Loucy (cell line): ENCODE measurements around the gene DLL1.

Source experiments
- H2AFZ ChIP-seq: fragments of 200-600 bp; sonication (generic); 2 replicates; pipeline ENCODE4 v1.6.0; 2016; ENCODE audit warnings: antibody characterized with exemption, mild to moderate bottlenecking, low read length, moderate library complexity
- H3F3A ChIP-seq: fragments of 200-600 bp; 2 replicates; pipeline ENCODE4 v1.6.0; 2016; ENCODE audit warnings: antibody characterized with exemption, low read depth, mild to moderate bottlenecking
- H3K27me3 ChIP-seq: fragments of 200-600 bp; sonication (generic); 2 replicates; pipeline ENCODE4 v1.6.1; 2014; ENCODE audit warnings: low read length, mild to moderate bottlenecking; ENCODE audit not compliant: insufficient read depth, poor library complexity, severe bottlenecking
- H3K36me3 ChIP-seq: fragments of 200-600 bp; sonication (generic); 2 replicates; pipeline ENCODE4 v1.6.1; 2016; ENCODE audit warnings: low read length; ENCODE audit not compliant: insufficient read depth
- H3K4me1 ChIP-seq: fragments of 200-600 bp; sonication (generic); 2 replicates; pipeline ENCODE4 v1.5.1; 2014; ENCODE audit warnings: low read length, mild to moderate bottlenecking; ENCODE audit not compliant: insufficient read depth, poor library complexity, severe bottlenecking
- H3K4me2 ChIP-seq: fragments of 200-600 bp; sonication (generic); 2 replicates; pipeline ENCODE4 v1.6.0; 2014; ENCODE audit warnings: antibody characterized with exemption, low read length, low read depth, mild to moderate bottlenecking; ENCODE audit not compliant: poor library complexity, severe bottlenecking
- H3K4me3 ChIP-seq: fragments of 200-600 bp; sonication (generic); 2 replicates; pipeline ENCODE4 v1.5.1; 2014; ENCODE audit warnings: low read length, mild to moderate bottlenecking, mixed read lengths; ENCODE audit not compliant: poor library complexity, severe bottlenecking
- H3K79me2 ChIP-seq: fragments of 200-600 bp; sonication (generic); 2 replicates; pipeline ENCODE4 v1.6.1; 2014; ENCODE audit warnings: low read length; ENCODE audit not compliant: insufficient read depth
- H3K9ac ChIP-seq: fragments of 200-600 bp; sonication (generic); 2 replicates; pipeline ENCODE4 v1.6.0; 2014; ENCODE audit warnings: mild to moderate bottlenecking, low read depth, low read length, moderate library complexity; ENCODE audit not compliant: poor library complexity, severe bottlenecking
- H3K9me2 ChIP-seq: fragments of 200-600 bp; sonication (generic); replicated peaks from 2 replicates; pipeline ENCODE4 v1.6.1; 2016; ENCODE audit warnings: low read depth, low read length, mixed read lengths
- H3K9me3 ChIP-seq: fragments of 200-600 bp; sonication (generic); 2 replicates; pipeline ENCODE4 v1.6.1; 2014; ENCODE audit warnings: mild to moderate bottlenecking, antibody characterized with exemption, low read length, low read depth; ENCODE audit not compliant: insufficient read depth
- H4K20me1 ChIP-seq: fragments of 200-600 bp; sonication (generic); 2 replicates; pipeline ENCODE4 v1.6.0; 2014; ENCODE audit warnings: antibody characterized with exemption, low read length, mild to moderate bottlenecking; ENCODE audit not compliant: insufficient read depth, poor library complexity, severe bottlenecking
- EZH2phosphoT487 ChIP-seq: fragments of 200-600 bp; IDR thresholded peaks from 2 replicates; pipeline ENCODE4 v1.6.1; 2018; ENCODE audit warnings: antibody characterized with exemption, mild to moderate bottlenecking, moderate library complexity, borderline replicate concordance
- TF ChIP-seq, protein P1 (sequence below): fragments of 200-600 bp; sonication (generic); conservative IDR thresholded peaks from 2 replicates; pipeline ENCODE4 v1.5.1; 2014; ENCODE audit warnings: mild to moderate bottlenecking, antibody characterized with exemption, low read length

DLL1 gene

DNA sequence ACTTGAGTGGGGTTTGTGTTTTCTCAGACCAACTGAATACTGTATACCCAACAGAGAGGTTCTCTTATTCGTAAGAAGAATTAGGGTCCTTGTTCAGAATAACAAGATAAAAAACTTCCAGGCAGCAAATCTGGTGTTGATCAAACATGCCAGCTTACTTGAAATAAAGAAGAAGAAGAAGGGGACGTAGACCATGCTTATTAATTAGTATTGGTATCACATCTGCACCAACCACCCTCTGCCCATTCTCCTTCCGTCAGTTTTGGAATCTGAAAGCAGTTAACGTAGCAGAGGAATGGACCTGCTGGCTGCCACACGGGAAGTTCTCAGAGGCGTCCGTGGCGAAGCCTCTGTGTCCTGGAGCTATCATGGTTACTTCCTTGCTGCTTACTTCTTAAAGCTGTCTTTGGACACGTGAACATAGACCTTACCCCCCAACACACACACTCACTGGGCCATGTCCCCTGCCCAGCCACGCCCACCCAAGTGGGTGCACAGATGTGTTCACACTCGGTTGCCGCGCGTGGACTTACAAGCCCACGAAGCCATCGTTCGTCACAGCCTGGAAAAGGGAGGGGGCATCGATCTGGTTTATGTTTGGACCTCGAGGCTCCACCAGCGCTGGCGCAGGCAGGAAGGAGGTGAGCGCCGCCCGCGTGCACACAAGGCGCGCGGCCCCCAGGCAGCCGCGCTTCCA, 4.1 kb upstream of the DLL1 start:
- H3K9me3 ChIP-seq, result no peaks in the 10 kb centered on the region
- H3K4me1 ChIP-seq, result peaks cover 33% of the 10 kb centered on the region
- no peaks in the 10 kb centered on the region for H3K27me3 ChIP-seq
- H3K9ac ChIP-seq, result no peak overlapping the region
- no peaks in the 10 kb centered on the region for H4K20me1 ChIP-seq
- no peak overlapping the region for H2AFZ ChIP-seq
- H3K9me2 ChIP-seq, result no peaks in the 10 kb centered on the region
- TF ChIP-seq EZH2phosphoT487, result no peak
- TF ChIP-seq, protein P1, sequence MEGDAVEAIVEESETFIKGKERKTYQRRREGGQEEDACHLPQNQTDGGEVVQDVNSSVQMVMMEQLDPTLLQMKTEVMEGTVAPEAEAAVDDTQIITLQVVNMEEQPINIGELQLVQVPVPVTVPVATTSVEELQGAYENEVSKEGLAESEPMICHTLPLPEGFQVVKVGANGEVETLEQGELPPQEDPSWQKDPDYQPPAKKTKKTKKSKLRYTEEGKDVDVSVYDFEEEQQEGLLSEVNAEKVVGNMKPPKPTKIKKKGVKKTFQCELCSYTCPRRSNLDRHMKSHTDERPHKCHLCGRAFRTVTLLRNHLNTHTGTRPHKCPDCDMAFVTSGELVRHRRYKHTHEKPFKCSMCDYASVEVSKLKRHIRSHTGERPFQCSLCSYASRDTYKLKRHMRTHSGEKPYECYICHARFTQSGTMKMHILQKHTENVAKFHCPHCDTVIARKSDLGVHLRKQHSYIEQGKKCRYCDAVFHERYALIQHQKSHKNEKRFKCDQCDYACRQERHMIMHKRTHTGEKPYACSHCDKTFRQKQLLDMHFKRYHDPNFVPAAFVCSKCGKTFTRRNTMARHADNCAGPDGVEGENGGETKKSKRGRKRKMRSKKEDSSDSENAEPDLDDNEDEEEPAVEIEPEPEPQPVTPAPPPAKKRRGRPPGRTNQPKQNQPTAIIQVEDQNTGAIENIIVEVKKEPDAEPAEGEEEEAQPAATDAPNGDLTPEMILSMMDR, result no peak
- H3K36me3 ChIP-seq, result no peaks in the 10 kb centered on the region
- no peaks in the 10 kb centered on the region for H3F3A ChIP-seq
- H3K79me2 ChIP-seq, result no peaks in the 10 kb centered on the region
- no peak overlapping the region for H3K4me2 ChIP-seq
- H3K4me3 ChIP-seq, result no peak overlapping the region

DNA sequence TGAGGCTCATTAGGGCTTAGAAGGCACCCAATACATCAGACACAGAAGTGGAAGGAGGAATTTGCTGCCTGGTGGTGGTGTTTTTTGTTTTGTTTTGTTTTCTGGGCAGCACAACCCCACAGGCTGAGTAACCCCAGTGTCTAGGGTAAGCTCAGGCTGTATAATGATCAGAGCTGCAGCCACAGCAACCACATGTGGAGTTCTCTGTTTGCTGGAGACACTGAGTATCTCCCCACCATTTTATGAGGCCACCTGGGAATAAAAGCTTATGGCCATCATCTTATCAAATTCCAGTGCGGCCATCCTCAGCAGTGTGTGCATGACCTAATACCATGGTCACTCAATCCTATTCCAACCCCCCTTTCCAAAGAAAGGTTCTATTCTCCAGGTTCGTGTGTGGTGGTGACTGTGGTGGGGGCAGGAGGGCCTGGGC, 3.4 kb upstream of the DLL1 start:
- Histone ChIP-seq H3K4me3 (no peak overlapping the region), H3K4me1 (peaks cover 27% of the 10 kb centered on the region), H4K20me1 (no peaks in the 10 kb centered on the region), H3K27me3 (no peaks in the 10 kb centered on the region), H3F3A (no peaks in the 10 kb centered on the region), H3K4me2 (peak overlapping the region; percentile 5), H3K9ac (no peak overlapping the region), H2AFZ (no peak overlapping the region), H3K36me3 (no peaks in the 10 kb centered on the region), H3K9me3 (no peaks in the 10 kb centered on the region), H3K79me2 (no peaks in the 10 kb centered on the region), H3K9me2 (no peaks in the 10 kb centered on the region)
- no peak for TF ChIP-seq EZH2phosphoT487
- TF ChIP-seq, protein P1, result no peak

GRCh38 chr6:170293341-170294231, 2.7 kb upstream of the DLL1 start:
- no peaks in the 10 kb centered on the region for H3K27me3 ChIP-seq
- no peaks in the 10 kb centered on the region for H3K79me2 ChIP-seq
- peaks cover 20% of the 10 kb centered on the region for H3K4me1 ChIP-seq
- peak overlapping the region; percentile 5 for H3K4me2 ChIP-seq
- H4K20me1 ChIP-seq, result no peaks in the 10 kb centered on the region
- TF ChIP-seq, protein P1, result no peak
- no peak for TF ChIP-seq EZH2phosphoT487
- H3K9me3 ChIP-seq, result no peaks in the 10 kb centered on the region
- no peaks in the 10 kb centered on the region for H3F3A ChIP-seq
- no peak overlapping the region for H3K4me3 ChIP-seq
- no peaks in the 10 kb centered on the region for H3K36me3 ChIP-seq
- no peak overlapping the region for H3K9ac ChIP-seq
- H2AFZ ChIP-seq, result no peak overlapping the region
- H3K9me2 ChIP-seq, result no peaks in the 10 kb centered on the region
